Measurements from ENCODE around the gene ABI3BP.
"Not testable (repeated sequence)": the region's sequence is repeated elsewhere in the genome, so short reads cannot be mapped to it uniquely, and the experiment has no call there.

Gene ABI3BP

GRCh38 chr3:101036213-101036618 lies 43.0 kb upstream of the ABI3BP start:
- no peak for TF ChIP-seq ZFX (IDR thresholded peaks at IDR 0.05)
- TF ChIP-seq CTCF (conservative IDR thresholded peaks at IDR 0.05), result no peak
- no peak overlapping the region for H3K27ac ChIP-seq

GRCh38 chr3:101027286-101027685 lies 34.1 kb upstream of the ABI3BP start:
- no peak for TF ChIP-seq CTCF (conservative IDR thresholded peaks at IDR 0.05)
- no peak for TF ChIP-seq ZFX (IDR thresholded peaks at IDR 0.05)
- H3K27ac ChIP-seq, result no peak overlapping the region

GRCh38 chr3:101026881-101027280 lies 33.7 kb upstream of the ABI3BP start:
- no peak overlapping the region for H3K27ac ChIP-seq
- TF ChIP-seq ZFX (IDR thresholded peaks at IDR 0.05) (no peak), CTCF (conservative IDR thresholded peaks at IDR 0.05) (no peak)

GRCh38 chr3:101026244-101026643 lies 33.0 kb upstream of the ABI3BP start:
- no peak overlapping the region for H3K27ac ChIP-seq
- TF ChIP-seq ZFX (IDR thresholded peaks at IDR 0.05) (no peak), CTCF (conservative IDR thresholded peaks at IDR 0.05) (no peak)

GRCh38 chr3:101020351-101021015 lies 27.3 kb upstream of the ABI3BP start:
- H3K27ac ChIP-seq, result no peak overlapping the region
- no peak for TF ChIP-seq CTCF (conservative IDR thresholded peaks at IDR 0.05)
- no peak for TF ChIP-seq ZFX (IDR thresholded peaks at IDR 0.05)

- H3K27ac ChIP-seq, result no peak overlapping the region
- TF ChIP-seq ZFX (IDR thresholded peaks at IDR 0.05) (no peak), CTCF (conservative IDR thresholded peaks at IDR 0.05) (no peak)
Measured at GRCh38 chr3:101017017-101017416, 23.8 kb upstream of the ABI3BP start.

GRCh38 chr3:101012312-101012711 lies 19.1 kb upstream of the ABI3BP start:
- not testable (repeated sequence) for H3K27ac ChIP-seq

- TF ChIP-seq CTCF (conservative IDR thresholded peaks at IDR 0.05) (no peak), ZFX (IDR thresholded peaks at IDR 0.05) (no peak)
Measured at GRCh38 chr3:101011136-101011535, 17.9 kb upstream of the ABI3BP start.

More at GRCh38 chr3:101011136-101011535, 17.9 kb upstream of the ABI3BP start:
- H3K27ac ChIP-seq, result no peak overlapping the region
